Stimulated activated CD8-positive, alpha-beta memory T cell treated with anti-CD3 and anti-CD28 coated beads, Interleukin-2, amount 100 ng/mL, for 1 hour (primary cell): Measurements from ENCODE around the gene NDST4.

Experiments used
- DNase-seq, 2 donors: peaks; one replicate each; pipeline ENCODE4 v3.0.0-alpha.2; 2020; ENCODE audit warnings: low read depth in 2 of 2

NDST4 gene

DNA sequence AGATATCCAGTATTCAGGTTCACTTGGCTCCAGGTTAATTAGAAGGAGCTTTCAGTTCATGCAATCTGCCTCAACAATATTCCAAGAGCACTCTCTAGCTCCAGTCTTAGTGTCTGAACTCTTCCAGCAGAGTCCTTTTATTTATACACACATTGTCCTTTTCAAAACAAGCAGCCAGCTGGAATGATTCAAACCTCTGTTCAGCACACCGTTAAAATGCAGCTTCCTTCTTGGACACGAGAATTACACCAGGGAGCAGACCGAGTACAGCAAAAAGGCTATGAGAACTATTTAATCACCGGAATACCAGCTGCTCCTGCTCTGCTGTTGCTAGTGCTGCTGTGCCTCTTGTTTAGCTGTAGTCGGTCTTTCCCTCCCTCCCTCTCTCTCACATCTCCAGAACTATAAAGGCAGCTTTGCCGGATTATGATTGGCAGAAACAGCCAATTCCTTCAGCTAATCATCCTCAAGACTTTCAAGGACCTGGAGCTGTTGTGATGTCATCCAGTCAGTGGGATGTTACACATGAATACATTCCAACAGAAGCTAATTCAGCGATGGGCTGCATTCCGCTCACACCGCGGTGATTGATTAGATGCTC, at the start of gene NDST4:
Gene NDST4, minus strand, starts transcription at position 115 of the 601 bp plus-strand sequence. CDS start 36,584 bp downstream, outside the sequence.
- no peak for DNase-seq

DNA sequence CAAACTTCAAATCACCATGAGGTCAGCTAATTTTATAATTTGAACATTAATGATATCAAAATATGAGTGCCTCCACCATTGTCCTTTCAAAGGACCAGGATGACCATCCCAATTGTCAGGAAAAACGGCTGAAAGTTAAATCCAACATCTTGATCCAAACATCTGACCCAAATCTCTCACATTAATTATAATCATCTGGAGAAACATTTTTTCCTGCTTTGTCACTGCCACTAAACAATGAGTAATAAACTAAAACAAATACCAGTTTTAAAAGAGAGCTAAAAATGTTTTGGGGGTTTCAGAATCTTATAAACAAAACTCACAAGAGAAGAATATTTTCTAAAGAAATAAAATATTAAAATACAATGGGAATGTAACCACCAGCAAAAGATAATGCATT, 45.7 kb upstream of the NDST4 start:
- DNase-seq = no peak

DNA sequence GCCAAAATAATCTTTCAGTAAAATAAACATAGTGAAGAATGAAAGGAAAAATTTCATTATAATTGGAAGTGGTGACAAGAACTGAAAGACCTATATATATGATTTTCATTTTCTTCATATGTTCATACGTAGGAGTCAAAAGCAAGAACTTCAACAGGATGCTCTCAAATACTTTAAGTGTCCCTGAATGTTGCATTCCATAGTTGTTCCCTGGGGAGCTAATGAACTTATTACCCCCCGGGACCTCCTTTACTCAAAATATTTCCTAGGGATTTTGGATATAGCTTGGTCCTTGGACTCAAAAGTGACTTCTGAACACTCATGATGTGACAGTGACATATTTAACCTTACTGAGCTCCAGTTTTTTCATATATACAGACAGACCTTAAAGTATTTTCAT, 44.9 kb upstream of the NDST4 start:
- DNase-seq = no peak

GRCh38 chr4:115154826-115155225, 41.4 kb upstream of the NDST4 start:
- no peak for DNase-seq

GRCh38 chr4:115152965-115153364, 39.5 kb upstream of the NDST4 start:
- no peak for DNase-seq

- DNase-seq = no peak
Measured at GRCh38 chr4:115152081-115152480, 38.7 kb upstream of the NDST4 start.

DNA sequence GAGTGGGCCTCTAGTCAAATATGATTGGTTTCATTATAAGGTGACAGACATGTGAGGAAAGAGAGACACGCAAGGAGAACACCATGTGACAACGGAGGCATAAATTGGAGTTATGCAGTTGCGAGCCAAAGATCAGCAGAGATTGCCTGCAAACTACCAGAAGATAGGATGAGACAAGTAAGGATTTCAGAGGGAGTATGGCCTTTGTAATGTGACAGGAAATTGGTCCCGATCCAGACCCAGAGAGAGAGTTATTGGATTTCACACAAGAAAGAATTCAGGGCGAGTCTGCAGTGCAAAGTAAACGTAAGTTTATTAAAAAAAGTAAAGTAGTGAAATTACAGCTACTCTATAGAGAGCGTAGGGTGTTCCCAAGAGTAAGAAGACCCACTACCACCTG, 35.7 kb upstream of the NDST4 start:
- no peak for DNase-seq

- no peak for DNase-seq
Measured at GRCh38 chr4:115145393-115146160, 32.2 kb upstream of the NDST4 start.

- DNase-seq = no peak
Measured at GRCh38 chr4:115128037-115128436, 14.6 kb upstream of the NDST4 start.

DNA sequence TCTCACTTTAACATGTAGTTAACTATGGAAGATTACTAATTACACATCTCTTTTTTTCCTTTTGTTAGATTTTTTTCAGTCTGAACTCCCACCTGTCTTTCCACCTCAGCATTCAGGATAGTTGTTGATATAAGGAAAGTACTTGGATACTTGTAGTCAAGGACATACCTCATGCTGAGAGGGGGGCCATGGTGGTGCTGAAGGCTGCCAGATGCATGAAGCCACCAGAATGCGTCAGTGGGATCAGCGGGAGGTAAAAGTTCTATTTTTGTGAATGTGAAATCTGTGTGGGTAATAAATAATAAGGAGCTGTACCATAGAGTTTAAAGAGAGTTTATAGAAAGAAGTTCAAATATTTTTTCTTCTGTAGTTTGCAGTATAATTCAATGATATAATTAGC, 13.1 kb upstream of the NDST4 start:
- no peak for DNase-seq

GRCh38 chr4:115121351-115122043, 8.1 kb upstream of the NDST4 start:
- no peak for DNase-seq

DNA sequence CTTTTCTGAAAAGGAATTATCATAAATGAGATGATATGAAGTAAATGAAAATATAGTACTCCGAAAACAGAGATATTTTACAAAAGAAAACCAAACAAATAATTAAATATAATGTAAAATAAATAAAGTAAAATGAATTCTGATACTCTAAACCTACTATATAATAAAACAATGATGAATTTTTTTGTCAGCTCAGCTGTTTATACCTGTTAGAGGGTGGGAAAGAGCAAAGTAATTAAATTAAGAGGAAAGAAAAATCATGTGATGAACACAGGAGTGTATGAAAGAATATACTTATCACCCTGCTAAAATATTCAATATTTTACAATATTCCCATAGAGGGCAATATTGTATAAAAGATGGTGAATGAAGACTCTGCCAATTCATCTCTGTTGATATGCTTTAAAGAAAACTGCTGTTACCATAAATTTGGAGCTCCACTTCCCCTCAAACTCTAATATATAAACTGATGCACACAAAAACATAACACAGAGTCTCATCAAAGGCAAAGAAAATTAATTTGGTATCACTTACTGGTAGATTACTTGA, 6.5 kb upstream of the NDST4 start:
- DNase-seq = no peak

DNA sequence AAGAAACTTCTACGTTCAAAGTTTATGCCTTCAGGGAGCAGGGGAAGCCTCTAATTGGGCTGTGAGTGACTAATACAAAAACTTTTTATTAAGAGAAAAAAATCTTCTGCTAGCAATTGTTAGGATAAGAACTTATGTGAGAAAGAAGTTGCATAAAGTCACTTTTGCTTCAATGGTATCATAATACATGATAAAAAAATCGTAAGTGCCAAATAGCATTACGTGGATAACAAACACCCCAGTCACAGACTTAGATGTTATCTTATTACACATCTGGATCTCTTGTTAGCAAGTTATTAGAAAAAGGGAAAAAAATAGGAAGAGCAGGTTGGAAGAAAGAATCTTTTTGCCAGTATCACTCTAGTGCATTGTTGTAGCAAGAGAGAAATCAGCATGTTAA, 4.2 kb upstream of the NDST4 start:
- DNase-seq = no peak

DNA sequence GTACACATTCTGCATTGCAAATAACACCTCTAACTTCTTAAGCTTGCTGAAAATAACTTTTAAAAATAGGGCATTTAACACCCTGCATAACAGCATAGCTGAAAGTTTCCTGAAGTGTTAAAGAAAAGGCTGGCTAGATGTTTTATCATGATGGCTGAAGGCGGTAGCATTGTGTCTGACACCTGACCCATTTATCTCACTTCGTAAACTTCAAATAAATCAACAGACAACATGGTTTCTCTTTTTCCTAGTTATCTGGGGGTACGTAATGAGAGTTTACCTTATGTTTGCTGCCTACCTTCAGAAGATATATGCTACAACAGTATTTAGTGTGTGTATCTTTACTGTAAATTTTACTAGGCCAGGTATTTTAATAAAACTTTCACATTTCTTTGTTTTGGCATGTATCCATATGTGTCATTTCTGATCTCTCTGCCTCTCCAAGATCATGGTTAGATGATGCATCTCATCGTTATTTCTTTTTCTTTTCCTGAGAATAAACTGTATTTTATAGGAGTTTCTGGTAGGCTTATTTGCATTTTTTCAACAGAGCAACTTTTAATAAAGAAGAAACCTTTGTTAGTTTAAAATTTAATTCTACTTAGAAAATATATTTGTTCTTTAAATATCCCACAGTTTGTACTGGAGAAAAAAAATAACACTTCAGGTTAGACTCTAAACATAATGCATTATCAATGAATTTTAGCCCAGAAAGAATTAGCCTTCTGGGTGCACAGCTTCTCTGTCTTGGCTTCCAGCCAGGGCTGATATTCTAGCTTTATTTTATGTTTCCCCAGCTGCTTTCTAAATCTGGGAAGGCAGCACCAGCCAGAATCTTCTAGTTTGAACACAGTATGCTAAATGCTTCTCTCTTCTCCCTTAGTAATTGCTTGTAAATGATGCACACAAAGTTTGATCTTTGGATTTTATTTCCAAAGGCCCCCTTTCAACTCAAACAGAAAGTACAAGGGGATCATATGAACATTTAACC, 2.9 kb downstream of the NDST4 start:
- no peak for DNase-seq

GRCh38 chr4:115108850-115109249, 4.6 kb downstream of the NDST4 start:
- DNase-seq = no peak

DNA sequence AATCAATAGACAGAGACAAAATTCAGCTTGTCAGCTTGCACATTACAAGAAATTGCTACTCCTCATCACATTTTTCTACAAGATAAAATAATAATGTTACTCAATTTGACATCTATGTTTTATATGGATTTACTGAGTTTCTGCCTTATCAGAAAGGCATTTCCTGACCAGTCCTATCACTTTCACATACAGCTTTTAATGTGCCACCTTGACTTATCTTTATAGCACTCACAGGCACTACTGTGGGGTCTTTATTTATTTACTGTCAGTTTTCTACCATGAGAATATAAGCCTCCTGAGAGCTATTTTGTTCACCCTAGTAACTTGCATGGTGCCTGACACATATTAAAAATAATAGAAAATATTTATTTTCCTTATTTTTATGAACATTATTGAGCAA, 6.0 kb downstream of the NDST4 start:
- DNase-seq = no peak

DNA sequence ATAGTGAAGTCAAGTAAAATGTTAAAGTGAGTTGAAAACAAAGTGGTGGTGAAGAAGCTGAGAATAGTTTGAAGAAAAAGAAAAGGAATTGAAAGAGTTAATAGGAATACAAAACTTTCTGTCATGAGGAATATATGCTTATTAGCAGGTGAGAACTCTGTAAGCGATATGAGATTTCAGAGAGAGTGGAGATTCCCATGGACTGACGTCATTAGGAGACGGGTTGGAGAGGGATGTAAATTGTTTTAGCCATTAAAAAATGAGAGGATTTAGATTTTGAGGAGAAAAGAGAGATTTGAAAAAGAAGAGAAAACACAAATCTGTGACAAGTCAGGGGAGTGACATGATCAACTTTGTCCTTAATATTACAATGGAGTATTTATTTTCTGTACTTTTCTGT, 11.7 kb downstream of the NDST4 start:
- DNase-seq = no peak

DNA sequence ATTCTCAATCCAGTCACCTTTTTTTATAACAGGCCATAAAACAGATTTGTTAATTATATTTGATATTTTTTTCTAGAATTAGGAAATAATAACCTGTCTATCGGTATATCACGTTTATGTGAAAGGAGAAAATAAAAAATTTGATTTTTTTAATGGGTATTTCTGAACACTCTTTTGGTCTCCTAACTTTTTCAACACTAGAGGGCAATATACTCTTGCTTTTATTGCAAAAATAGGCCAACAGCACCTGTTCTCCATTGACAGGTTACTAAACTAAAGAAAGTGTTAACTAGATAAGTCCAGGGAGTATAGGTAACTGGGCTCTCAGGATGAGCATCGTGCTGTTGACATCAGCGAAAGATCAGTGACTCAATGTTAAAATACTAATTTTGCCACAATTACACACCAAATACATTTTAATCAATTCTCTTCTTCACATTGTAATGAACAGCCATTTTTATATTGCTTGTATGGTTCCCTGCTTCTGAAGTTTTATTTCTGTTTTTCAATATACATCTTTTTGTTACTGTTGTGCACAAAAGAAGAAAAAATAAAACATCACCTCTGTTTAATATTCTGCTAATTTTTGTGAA, 22.8 kb downstream of the NDST4 start:
- DNase-seq = no peak

- DNase-seq = no peak
Measured at GRCh38 chr4:115082633-115083032, 30.8 kb downstream of the NDST4 start.

DNA sequence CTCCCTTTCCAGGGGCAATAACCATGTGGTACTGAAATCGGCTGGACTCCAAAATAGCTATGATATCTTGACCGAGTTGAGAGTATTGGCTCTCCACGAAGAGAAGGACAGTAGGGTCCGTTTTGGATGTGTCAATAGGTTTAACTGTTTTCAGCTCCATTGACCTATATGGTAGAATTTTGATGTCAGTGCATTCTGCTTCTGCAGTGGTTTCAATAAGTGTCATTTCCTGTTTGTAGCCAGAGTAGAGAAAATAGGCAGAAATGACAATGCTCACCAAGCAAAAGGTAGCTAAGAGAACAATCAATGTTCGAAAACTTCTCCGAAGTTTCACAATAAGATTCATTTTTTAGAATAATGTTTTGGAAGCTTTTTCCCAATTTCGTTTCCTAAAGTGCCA, 36.7 kb downstream of the NDST4 start:
- DNase-seq = no peak

DNA sequence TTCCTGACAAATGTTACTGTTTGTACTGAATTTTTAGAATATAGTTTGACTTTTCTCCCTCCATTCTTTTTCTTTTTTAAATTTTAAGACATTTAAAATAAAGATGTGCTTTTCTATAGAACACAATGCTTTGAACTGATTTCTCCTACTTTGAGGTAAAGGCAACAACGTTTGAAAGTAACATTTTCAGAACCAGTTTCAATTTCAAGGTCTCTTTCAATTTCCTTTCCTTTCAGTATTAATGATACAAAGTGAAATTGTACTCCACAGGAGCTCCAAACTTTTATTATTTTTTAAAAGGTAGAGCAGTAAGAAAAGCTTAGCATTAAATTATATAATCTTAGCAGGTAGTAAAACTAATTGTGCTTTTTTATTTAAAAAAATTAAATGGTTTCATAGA, 54.9 kb downstream of the NDST4 start:
- no peak for DNase-seq
